ENCODE measurements around the gene SCRT2. TPM values are rescaled to one million over a fixed set of nuclear protein-coding genes. Genes with fewer than 3 reads are reported as not detected.
A peak's percentile ranks its signal among the peaks of the same experiment; 100 is the strongest.

SCRT2 gene
- total RNA-seq, 1 donor from 2014 or later, result not detected

- Mint-ChIP-seq H3K9me3 (no peaks in the 10 kb centered on the region), H3K36me3 (ENCODE audit: low read depth) (peaks cover 6% of the 10 kb centered on the region), H3K4me3 (ENCODE audit: low read depth) (no peak overlapping the region), H3K27ac (no peak overlapping the region), H3K27me3 (ENCODE audit: low read depth) (peaks cover 65% of the 10 kb centered on the region), H3K4me1 (ENCODE audit: low read depth) (peaks cover 6% of the 10 kb centered on the region)
- DNase-seq (ENCODE audit: low spot score), result no peak
- intact Hi-C loops (cut with micrococcal nuclease), result no loop called here
These were observed 12.1 kb downstream of the SCRT2 start for GRCh38 chr20:663315-664090.

- no peak for DNase-seq (ENCODE audit: low spot score)
- Mint-ChIP-seq H3K4me1 (ENCODE audit: low read depth) (peaks cover 6% of the 10 kb centered on the region), H3K36me3 (ENCODE audit: low read depth) (peaks cover 6% of the 10 kb centered on the region), H3K9me3 (no peaks in the 10 kb centered on the region), H3K27ac (no peak overlapping the region), H3K27me3 (ENCODE audit: low read depth) (peaks cover 68% of the 10 kb centered on the region), H3K4me3 (ENCODE audit: low read depth) (no peak overlapping the region)
- intact Hi-C loops (cut with micrococcal nuclease), result no loop called here
These were observed 13.1 kb downstream of the SCRT2 start for GRCh38 chr20:662277-663192.

- Mint-ChIP-seq H3K36me3 (ENCODE audit: low read depth) (peaks cover 6% of the 10 kb centered on the region), H3K27me3 (ENCODE audit: low read depth) (peaks cover 68% of the 10 kb centered on the region), H3K27ac (no peak overlapping the region)
These were observed 13.9 kb downstream of the SCRT2 start for GRCh38 chr20:661474-662270.

GRCh38 chr20:658731-659291 is 16.8 kb downstream of the SCRT2 start:
- H3K36me3 Mint-ChIP-seq (ENCODE audit: low read depth), result peaks cover 6% of the 10 kb centered on the region
- no peak overlapping the region for H3K27ac Mint-ChIP-seq
- intact Hi-C loops (cut with micrococcal nuclease), result no loop called here
- no peaks in the 10 kb centered on the region for H3K9me3 Mint-ChIP-seq
- peaks cover 12% of the 10 kb centered on the region for H3K4me1 Mint-ChIP-seq (ENCODE audit: low read depth)
- peaks cover 66% of the 10 kb centered on the region for H3K27me3 Mint-ChIP-seq (ENCODE audit: low read depth)
- no peak for DNase-seq (ENCODE audit: low spot score)
- H3K4me3 Mint-ChIP-seq (ENCODE audit: low read depth), result no peak overlapping the region

More at GRCh38 chr20:661474-662270, 13.9 kb downstream of the SCRT2 start:
- H3K4me1 Mint-ChIP-seq (ENCODE audit: low read depth), result peaks cover 6% of the 10 kb centered on the region
- H3K9me3 Mint-ChIP-seq, result no peaks in the 10 kb centered on the region
- intact Hi-C loops (cut with micrococcal nuclease), result no loop called here
- H3K4me3 Mint-ChIP-seq (ENCODE audit: low read depth), result no peak overlapping the region
- DNase-seq (ENCODE audit: low spot score), result no peak

GRCh38 chr20:658202-658601 is 17.4 kb downstream of the SCRT2 start:
- peaks cover 64% of the 10 kb centered on the region for H3K27me3 Mint-ChIP-seq (ENCODE audit: low read depth)

GRCh38 chr20:655726-656624 is 19.6 kb downstream of the SCRT2 start:
- Mint-ChIP-seq H3K4me1 (ENCODE audit: low read depth) (peaks cover 22% of the 10 kb centered on the region), H3K9me3 (no peaks in the 10 kb centered on the region), H3K4me3 (ENCODE audit: low read depth) (no peak overlapping the region), H3K27ac (no peak overlapping the region), H3K36me3 (ENCODE audit: low read depth) (peaks cover 10% of the 10 kb centered on the region), H3K27me3 (ENCODE audit: low read depth) (peaks cover 46% of the 10 kb centered on the region)
- no peak for DNase-seq (ENCODE audit: low spot score)
- intact Hi-C loops (cut with micrococcal nuclease), result no loop called here

More at GRCh38 chr20:658202-658601, 17.4 kb downstream of the SCRT2 start:
- Mint-ChIP-seq H3K4me1 (ENCODE audit: low read depth) (peaks cover 16% of the 10 kb centered on the region), H3K9me3 (no peaks in the 10 kb centered on the region), H3K27ac (no peak overlapping the region), H3K4me3 (ENCODE audit: low read depth) (no peak overlapping the region), H3K36me3 (ENCODE audit: low read depth) (peaks cover 5% of the 10 kb centered on the region)
- DNase-seq (ENCODE audit: low spot score), result no peak
- intact Hi-C loops (cut with micrococcal nuclease), result no loop called here

- peaks cover 27% of the 10 kb centered on the region for H3K4me1 Mint-ChIP-seq (ENCODE audit: low read depth)
- DNase-seq (ENCODE audit: low spot score), result no peak
- peaks cover 37% of the 10 kb centered on the region for H3K27me3 Mint-ChIP-seq (ENCODE audit: low read depth)
- H3K36me3 Mint-ChIP-seq (ENCODE audit: low read depth), result peaks cover 22% of the 10 kb centered on the region
- peak overlapping the region; percentile 81 for H3K4me3 Mint-ChIP-seq (ENCODE audit: low read depth)
- no peak overlapping the region for H3K27ac Mint-ChIP-seq
- H3K9me3 Mint-ChIP-seq, result no peaks in the 10 kb centered on the region
- intact Hi-C loops (cut with micrococcal nuclease), result loop anchor here (5.0 kb wide), 1 partner anchor 112 kb away; the partner anchor contains the start of gene CSNK2A1
These were observed 21.2 kb downstream of the SCRT2 start for GRCh38 chr20:654417-654750.

GRCh38 chr20:653590-654416 is 21.8 kb downstream of the SCRT2 start:
- Mint-ChIP-seq H3K36me3 (ENCODE audit: low read depth) (peaks cover 26% of the 10 kb centered on the region), H3K27me3 (ENCODE audit: low read depth) (peaks cover 33% of the 10 kb centered on the region), H3K4me3 (ENCODE audit: low read depth) (peak overlapping the region; percentile 81), H3K9me3 (no peaks in the 10 kb centered on the region), H3K4me1 (ENCODE audit: low read depth) (peaks cover 27% of the 10 kb centered on the region), H3K27ac (peak overlapping the region; percentile 55)
- intact Hi-C loops (cut with micrococcal nuclease), result loop anchor here (1.0 to 5.0 kb wide), 2 partner anchors 112 to 179 kb away; partner anchors contain the start of genes CSNK2A1 and FAM110A
- no peak for DNase-seq (ENCODE audit: low spot score)

GRCh38 chr20:653110-653589 is 22.5 kb downstream of the SCRT2 start, which contains the start of gene SRXN1:
SRXN1 (minus strand) TSS chr20:653200; CDS start chr20:653185, 15 bp downstream.
- Mint-ChIP-seq H3K4me1 (ENCODE audit: low read depth) (peaks cover 27% of the 10 kb centered on the region), H3K4me3 (ENCODE audit: low read depth) (peak within 1 kb of the TSS; percentile 85), H3K36me3 (ENCODE audit: low read depth) (peaks cover 33% of the 10 kb centered on the region), H3K27ac (peak within 1 kb of the TSS; percentile 72), H3K27me3 (ENCODE audit: low read depth) (peaks cover 28% of the 10 kb centered on the region), H3K9me3 (no peaks in the 10 kb centered on the region)
- peak; percentile 73 for DNase-seq (ENCODE audit: low spot score)
- intact Hi-C loops (cut with micrococcal nuclease), result loop anchor here (1.0 to 5.0 kb wide), 2 partner anchors 111 to 180 kb away; partner anchors contain the start of genes CSNK2A1 and FAM110A

GRCh38 chr20:652615-653109 is 22.9 kb downstream of the SCRT2 start:
- H3K4me3 Mint-ChIP-seq (ENCODE audit: low read depth), result peak overlapping the region; percentile 85
- no peaks in the 10 kb centered on the region for H3K9me3 Mint-ChIP-seq
- peaks cover 27% of the 10 kb centered on the region for H3K4me1 Mint-ChIP-seq (ENCODE audit: low read depth)
- intact Hi-C loops (cut with micrococcal nuclease), result loop anchor here (1.0 to 5.0 kb wide), 2 partner anchors 110 to 181 kb away; partner anchors contain the start of genes CSNK2A1 and FAM110A
- H3K27me3 Mint-ChIP-seq (ENCODE audit: low read depth), result peaks cover 23% of the 10 kb centered on the region
- H3K36me3 Mint-ChIP-seq (ENCODE audit: low read depth), result peaks cover 38% of the 10 kb centered on the region
- DNase-seq (ENCODE audit: low spot score), result peak; percentile 15
- peak overlapping the region; percentile 72 for H3K27ac Mint-ChIP-seq
